ENCODE results near the gene BST2. TPM values are rescaled to one million over a fixed set of nuclear protein-coding genes. Genes with fewer than 3 reads are reported as not detected.

Gene BST2
- total and polyA plus RNA-seq, 9 of the 15 experiments (the other 6 are each of a cell fraction or from before 2014, with no cell fraction given) = 11.2 to 232 (median 151) TPM

GRCh38 chr19:17389288-17389687 lies 16.1 kb downstream of the BST2 start:
- ChIA-PET CTCF (ENCODE audit: low intra/inter-chr PET ratio) (no interaction called here), POLR2A (interaction anchor here (0.6 to 1.4 kb wide), 2 partner anchors 18 to 64 kb away, joined by 3 to 4 read pairs; no protein-coding TSS in a partner anchor)
- no peaks in the 10 kb centered on the region for H3K27me3 ChIP-seq (ENCODE audit: control insufficient read depth in 2 of 2, insufficient read depth in 2 of 2, low read length in 2 of 2)
- FAIRE-seq (no peak), ATAC-seq (no peak), DNase-seq (ENCODE audit: extremely low read depth in 1 of 4, low spot score in 3 of 4) (no peak)
- H3K27ac ChIP-seq (ENCODE audit: extremely low read depth, low read depth, low read length) = no peak overlapping the region
- H3K4me2 ChIP-seq (ENCODE audit: insufficient read depth, low read length) = no peak overlapping the region
- H3K36me3 ChIP-seq (ENCODE audit: control insufficient read depth, insufficient read depth, low read length) = no peaks in the 10 kb centered on the region
- no peaks in the 10 kb centered on the region for H4K20me1 ChIP-seq (replicated peaks; ENCODE audit: control insufficient read depth, insufficient read depth, low read length)
- in situ Hi-C loops (cut with MboI) (loop anchor here (5.0 to 10.0 kb wide), 3 partner anchors 42 to 324 kb away; no protein-coding TSS in a partner anchor), intact Hi-C loops (cut with micrococcal nuclease) (no loop called here)
- peaks cover 9% of the 10 kb centered on the region for H3K9me3 ChIP-seq (replicated peaks; ENCODE audit: control insufficient read depth, insufficient read depth, low read depth, low read length)
- TF ChIP-seq ZNF280A (IDR thresholded peaks at IDR 0.05; ENCODE audit: low read depth, partially characterized antibody) (peak; percentile 28), POLR2B (IDR thresholded peaks at IDR 0.05; ENCODE audit: low read depth, partially characterized antibody) (no peak), SMC3 (conservative IDR thresholded peaks at IDR 0.05; ENCODE audit: insufficient read depth, low read depth, low read length) (no peak), CBX3 (IDR thresholded peaks at IDR 0.05; ENCODE audit: borderline replicate concordance in 1 of 2, low read length in 2 of 2) (peak in 1 of 2 experiments; percentile 40; a peak in 1 of 3 replicates), TRIM28 (IDR thresholded peaks at IDR 0.05) (0 out of 2 replicates have a peak, but pooled peaks have one; percentile 29), ZNF41 (CRISPR knock-in tag; conservative IDR thresholded peaks at IDR 0.05) (no peak), RBM25 (IDR thresholded peaks at IDR 0.05; ENCODE audit: low read depth, low read length, severe bottlenecking) (peak; percentile 58), ZBED1 (IDR thresholded peaks at IDR 0.05) (no peak)
- H2AFZ ChIP-seq (ENCODE audit: low read depth, low read length) = no peak overlapping the region
- no peak overlapping the region for H3K4me3 ChIP-seq
- no peaks in the 10 kb centered on the region for H3K9me1 ChIP-seq (ENCODE audit: control insufficient read depth, insufficient read depth, low read length)
- H3K9ac ChIP-seq (ENCODE audit: insufficient read depth in 1 of 2, low read depth in 2 of 2, low read length in 2 of 2) = no peak overlapping the region
- no peaks in the 10 kb centered on the region for H3K79me2 ChIP-seq (ENCODE audit: control insufficient read depth, insufficient read depth, low read length)
- peaks cover 16 to 36% of the 10 kb centered on the region in 2 experiments for H3K4me1 ChIP-seq (replicated peaks in 1 of 2; ENCODE audit: control insufficient read depth in 2 of 2, insufficient read depth in 2 of 2, low read length in 2 of 2)
- no TSS peak for BruUV-seq (replicated peaks)
- 0% methylated on average over 1 of the region's 1 CpG for WGBS (ENCODE audit: insufficient coverage, low coverage, missing lambda C conversion rate)
